Keratinocyte (primary cell): ENCODE results near the gene MUC6. TPM values are rescaled to one million over a fixed set of nuclear protein-coding genes. Genes with fewer than 3 reads are reported as not detected.

Experiments used
- DNase-seq: peaks from one replicate; pipeline ENCODE4 v3.0.0-alpha.2; 2011; ENCODE audit warnings: low read depth, missing footprints, low spot score
- FAIRE-seq: peaks from 2 replicates; lab custom pipeline; 2011; peaks lifted over from hg19 to GRCh38; lab: Jason Lieb, UNC
- H2AFZ ChIP-seq: 2 replicates; pipeline ENCODE4 v1.6.0; 2012; ENCODE audit warnings: low read length, control low read depth, inconsistent platforms; ENCODE audit not compliant: control insufficient read depth
- H3K27ac ChIP-seq: 2 replicates; pipeline ENCODE4 v1.5.1; 2011; ENCODE audit warnings: low read length; ENCODE audit not compliant: control insufficient read depth, insufficient read depth
- H3K27me3 ChIP-seq: 3 replicates; pipeline ENCODE4 v1.6.0; 2011; ENCODE audit warnings: low read length; ENCODE audit not compliant: control insufficient read depth, insufficient read depth; ENCODE audit errors: extremely low read depth
- H3K36me3 ChIP-seq, 2 experiments: 2 replicates in 1 of 2; 3 replicates in 1 of 2; pipeline ENCODE4 v1.5.1; 2011; ENCODE audit warnings: low read length in 2 of 2, mild to moderate bottlenecking in 1 of 2; ENCODE audit not compliant: control insufficient read depth in 2 of 2, insufficient read depth in 2 of 2; ENCODE audit errors: extremely low read depth in 1 of 2
- H3K4me1 ChIP-seq: 3 replicates; pipeline ENCODE4 v1.5.1; 2011; ENCODE audit warnings: low read length; ENCODE audit not compliant: control insufficient read depth, insufficient read depth; ENCODE audit errors: extremely low read depth
- H3K4me2 ChIP-seq: 3 replicates; pipeline ENCODE4 v1.6.0; 2011; ENCODE audit warnings: low read depth, low read length; ENCODE audit not compliant: control insufficient read depth, insufficient read depth; ENCODE audit errors: extremely low read depth
- H3K4me3 ChIP-seq, 3 experiments: fragments of 200-600 bp in 1 of 3; sonication (generic) in 1 of 3; 2 replicates in 2 of 3; 3 replicates in 1 of 3; pipeline ENCODE4 v1.5.1; 2011 to 2016; ENCODE audit warnings: low read length in 3 of 3, mild to moderate bottlenecking in 3 of 3, control low read depth in 2 of 3, inconsistent platforms in 1 of 3, low read depth in 1 of 3, mixed read lengths in 1 of 3, mixed run types in 1 of 3, moderate library complexity in 1 of 3; ENCODE audit not compliant: control insufficient read depth in 2 of 3, insufficient read depth in 2 of 3; ENCODE audit errors: extremely low read depth in 1 of 3
- H3K79me2 ChIP-seq: 2 replicates; pipeline ENCODE4 v1.6.0; 2012; ENCODE audit warnings: low read length; ENCODE audit not compliant: control insufficient read depth, insufficient read depth
- H3K9ac ChIP-seq: 3 replicates; pipeline ENCODE4 v1.6.0; 2011; ENCODE audit warnings: low read length; ENCODE audit not compliant: control insufficient read depth, insufficient read depth; ENCODE audit errors: extremely low read depth
- H3K9me1 ChIP-seq: 3 replicates; pipeline ENCODE4 v1.6.0; 2011; ENCODE audit warnings: low read length; ENCODE audit not compliant: control insufficient read depth, insufficient read depth; ENCODE audit errors: extremely low read depth
- H3K9me3 ChIP-seq: 2 replicates; pipeline ENCODE4 v1.5.1; 2012; ENCODE audit warnings: low read depth, low read length; ENCODE audit not compliant: control insufficient read depth
- H4K20me1 ChIP-seq: 3 replicates; pipeline ENCODE4 v1.6.0; 2011; ENCODE audit warnings: low read length; ENCODE audit not compliant: control insufficient read depth, insufficient read depth; ENCODE audit errors: extremely low read depth
- EZH2 ChIP-seq: IDR thresholded peaks from one replicate; pipeline ENCODE4 v1.6.1; 2012; ENCODE audit warnings: inconsistent platforms, mild to moderate bottlenecking, low read length, moderate library complexity
- dilution Hi-C: fragments of 300-500 bp; cut with MboI; formaldehyde crosslinking; loops from one replicate; pipeline ENCODE4 v1.7.0; 2020; ENCODE audit warnings: low sequenced_read_pairs; ENCODE audit not compliant: extremely low pct_ligation_motif_present
- polyA plus RNA-seq, 5 experiments: library from polyadenylated mRNA; depleted of rRNA in 3 of 5; stranded (reverse) in 3 of 5; stranded (forward) in 1 of 5; unstranded in 1 of 5; fragments of >200 nt; gene quantifications; 1 replicate in 1 of 5; 2 replicates in 3 of 5; 3 replicates in 1 of 5; pipeline versions ENCODE4 v1.2.1 to v1.2.3, GENCODE V29; 2011 to 2012; ENCODE audit warnings: missing spikeins in 2 of 5, low read depth in 1 of 5, low replicate concordance in 1 of 5
- TF ChIP-seq, protein P1 (sequence below), 3 experiments: IDR thresholded peaks in 1 of 3; conservative IDR thresholded peaks in 1 of 3; optimal IDR thresholded peaks in 1 of 3; 2 replicates in 2 of 3; 3 replicates in 1 of 3; pipeline versions ENCODE3 to v1.5.1; 2011; ENCODE audit warnings: low read length in 3 of 3, mild to moderate bottlenecking in 3 of 3, moderate library complexity in 2 of 3, control low read depth in 1 of 3, inconsistent platforms in 1 of 3; ENCODE audit not compliant: insufficient read depth in 2 of 3; ENCODE audit errors: extremely low read depth in 1 of 3

Gene MUC6
- polyA plus RNA-seq, 1 donor (not counting 4 experiments of a cell fraction or from before 2014, with no cell fraction given): not detected

DNA sequence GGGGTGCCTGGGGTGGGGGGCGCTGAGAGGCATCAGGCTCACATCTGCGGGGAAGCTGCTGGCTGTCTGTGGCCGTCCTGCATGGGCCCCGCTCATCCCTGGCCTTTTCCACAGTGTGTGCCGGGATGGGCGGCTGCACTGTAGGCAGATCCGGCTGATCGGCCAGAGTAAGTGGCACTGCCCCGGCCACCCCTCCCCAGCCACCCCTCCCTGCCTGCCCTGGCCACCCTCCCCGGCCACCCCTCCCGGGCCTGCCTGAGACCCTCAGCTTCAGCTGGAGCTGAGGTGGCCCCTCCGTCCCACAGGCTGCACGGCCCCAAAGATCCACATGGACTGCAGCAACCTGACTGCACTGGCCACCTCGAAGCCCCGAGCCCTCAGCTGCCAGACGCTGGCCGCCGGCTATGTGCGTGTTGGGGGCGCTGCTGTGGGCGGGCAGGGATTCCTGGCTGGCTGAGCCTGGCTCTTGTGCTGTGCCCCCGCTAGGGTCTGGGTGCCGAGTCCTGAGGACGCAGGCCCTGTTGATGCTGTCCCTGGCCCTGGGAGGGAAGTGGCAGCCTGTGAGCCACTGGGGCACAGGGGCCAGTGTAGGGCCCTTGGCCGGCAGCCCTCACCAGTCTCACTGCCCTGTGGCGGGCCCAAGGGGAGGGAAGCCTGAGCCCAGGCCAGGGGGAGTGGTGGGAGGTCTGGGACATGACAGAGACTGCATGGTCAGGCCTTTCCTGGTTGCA is 49.1 kb upstream of the MUC6 start:
- H3K9me3 ChIP-seq: peaks cover 3% of the 10 kb centered on the region
- H3K27ac ChIP-seq: no peak overlapping the region
- no peak overlapping the region for H3K9ac ChIP-seq
- no peaks in the 10 kb centered on the region for H4K20me1 ChIP-seq
- H3K4me3 ChIP-seq: no peak overlapping the region
- DNase-seq (no peak), FAIRE-seq (no peak)
- H3K9me1 ChIP-seq: no peaks in the 10 kb centered on the region
- no peak for TF ChIP-seq EZH2
- TF ChIP-seq, protein P1, sequence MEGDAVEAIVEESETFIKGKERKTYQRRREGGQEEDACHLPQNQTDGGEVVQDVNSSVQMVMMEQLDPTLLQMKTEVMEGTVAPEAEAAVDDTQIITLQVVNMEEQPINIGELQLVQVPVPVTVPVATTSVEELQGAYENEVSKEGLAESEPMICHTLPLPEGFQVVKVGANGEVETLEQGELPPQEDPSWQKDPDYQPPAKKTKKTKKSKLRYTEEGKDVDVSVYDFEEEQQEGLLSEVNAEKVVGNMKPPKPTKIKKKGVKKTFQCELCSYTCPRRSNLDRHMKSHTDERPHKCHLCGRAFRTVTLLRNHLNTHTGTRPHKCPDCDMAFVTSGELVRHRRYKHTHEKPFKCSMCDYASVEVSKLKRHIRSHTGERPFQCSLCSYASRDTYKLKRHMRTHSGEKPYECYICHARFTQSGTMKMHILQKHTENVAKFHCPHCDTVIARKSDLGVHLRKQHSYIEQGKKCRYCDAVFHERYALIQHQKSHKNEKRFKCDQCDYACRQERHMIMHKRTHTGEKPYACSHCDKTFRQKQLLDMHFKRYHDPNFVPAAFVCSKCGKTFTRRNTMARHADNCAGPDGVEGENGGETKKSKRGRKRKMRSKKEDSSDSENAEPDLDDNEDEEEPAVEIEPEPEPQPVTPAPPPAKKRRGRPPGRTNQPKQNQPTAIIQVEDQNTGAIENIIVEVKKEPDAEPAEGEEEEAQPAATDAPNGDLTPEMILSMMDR (optimal IDR thresholded peaks at IDR 0.05 in 1 of 3, IDR thresholded peaks at IDR 0.05 in 1 of 3, conservative IDR thresholded peaks at IDR 0.05 in 1 of 3; ENCODE audit: extremely low read depth in 1 of 3, insufficient read depth in 2 of 3, low read length in 3 of 3): no peak
- no peaks in the 10 kb centered on the region for H3K36me3 ChIP-seq
- H2AFZ ChIP-seq: no peak overlapping the region
- H3K27me3 ChIP-seq: no peaks in the 10 kb centered on the region
- no peaks in the 10 kb centered on the region for H3K79me2 ChIP-seq
- dilution Hi-C loops: no loop called here
- H3K4me2 ChIP-seq: no peak overlapping the region
- no peaks in the 10 kb centered on the region for H3K4me1 ChIP-seq

DNA sequence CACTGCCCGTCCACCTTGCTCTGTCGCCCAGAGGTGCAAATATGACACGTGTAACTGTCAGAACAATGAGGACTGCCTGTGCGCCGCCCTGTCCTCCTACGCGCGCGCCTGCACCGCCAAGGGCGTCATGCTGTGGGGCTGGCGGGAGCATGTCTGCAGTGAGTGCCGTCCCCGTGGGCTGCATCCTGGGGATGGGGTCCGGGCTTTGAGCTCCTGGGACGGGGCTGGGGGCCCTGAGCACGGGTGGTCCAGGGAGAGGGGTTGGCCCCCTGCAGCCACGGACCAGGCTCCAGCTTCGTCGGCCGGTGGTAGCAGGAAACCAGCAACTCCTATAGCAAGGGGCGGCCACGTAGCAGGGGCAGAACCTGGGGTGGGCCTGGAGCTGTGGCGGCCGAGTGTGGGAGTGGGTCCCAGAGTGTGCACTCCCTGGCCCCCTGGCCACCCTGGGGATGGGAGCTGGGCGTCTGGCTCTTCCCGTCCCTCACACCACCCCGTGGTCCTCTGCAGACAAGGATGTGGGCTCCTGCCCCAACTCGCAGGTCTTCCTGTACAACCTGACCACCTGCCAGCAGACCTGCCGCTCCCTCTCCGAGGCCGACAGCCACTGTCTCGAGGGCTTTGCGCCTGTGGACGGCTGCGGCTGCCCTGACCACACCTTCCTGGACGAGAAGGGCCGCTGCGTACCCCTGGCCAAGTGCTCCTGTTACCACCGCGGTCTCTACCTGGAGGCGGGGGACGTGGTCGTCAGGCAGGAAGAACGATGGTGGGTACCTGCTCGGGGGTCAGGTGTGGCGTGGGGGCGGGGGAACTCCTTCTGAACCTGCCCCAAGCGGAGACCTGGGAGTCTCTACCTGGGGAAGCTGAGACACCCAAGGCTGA is 48.3 kb upstream of the MUC6 start:
- Histone ChIP-seq H4K20me1 (no peaks in the 10 kb centered on the region), H3K27me3 (no peaks in the 10 kb centered on the region), H3K27ac (no peak overlapping the region), H3K4me3 (no peak overlapping the region), H3K4me1 (no peaks in the 10 kb centered on the region), H3K79me2 (no peaks in the 10 kb centered on the region), H2AFZ (no peak overlapping the region), H3K9ac (no peak overlapping the region), H3K4me2 (no peak overlapping the region), H3K9me1 (no peaks in the 10 kb centered on the region), H3K9me3 (peaks cover 3% of the 10 kb centered on the region), H3K36me3 (no peaks in the 10 kb centered on the region)
- FAIRE-seq (no peak), DNase-seq (no peak)
- dilution Hi-C loops: no loop called here
- TF ChIP-seq, protein P1 (optimal IDR thresholded peaks at IDR 0.05 in 1 of 3, IDR thresholded peaks at IDR 0.05 in 1 of 3, conservative IDR thresholded peaks at IDR 0.05 in 1 of 3; ENCODE audit: extremely low read depth in 1 of 3, insufficient read depth in 2 of 3, low read length in 3 of 3): no peak
- no peak for TF ChIP-seq EZH2
